ENCODE data around the gene KLF2. TPM values are rescaled to one million over a fixed set of nuclear protein-coding genes. Genes with fewer than 3 reads are reported as not detected.
"Not testable (repeated sequence)": the region's sequence is repeated elsewhere in the genome, so short reads cannot be mapped to it uniquely, and the experiment has no call there.

The KLF2 gene
- 199 TPM for polyA plus RNA-seq

GRCh38 chr19:16324384-16325160, at the start of gene KLF2:
TSS of gene KLF2 (plus strand) at chr19:16324826. CDS start at chr19:16324924, 98 bp downstream.
- H3K27ac Mint-ChIP-seq, result peak within 1 kb of the TSS; percentile 97 to 100 (median 100)

GRCh38 chr19:16280306-16280705, 44.3 kb upstream of the KLF2 start:
- Mint-ChIP-seq H3K4me3 (no peak overlapping the region), H3K27ac (peak overlapping the region in 1 of 3 donors; percentile 25), H3K36me3 (no peaks in the 10 kb centered on the region), H3K4me1 (peaks cover 14 to 21% (median 16%) of the 10 kb centered on the region in 3 donors), H3K9me3 (no peaks in the 10 kb centered on the region), H3K27me3 (no peaks in the 10 kb centered on the region)

More at GRCh38 chr19:16324384-16325160, at the start of gene KLF2:
- Mint-ChIP-seq H3K9me3 (peaks cover 0 to 2% (median 0%) of the 10 kb centered on the region in 3 donors), H3K4me1 (peaks cover 33 to 44% (median 36%) of the 10 kb centered on the region in 3 donors), H3K27me3 (no peaks in the 10 kb centered on the region), H3K36me3 (peaks cover 26% of the 10 kb centered on the region), H3K4me3 (peak within 1 kb of the TSS; percentile 83 to 100 (median 98))

- H3K9me3 Mint-ChIP-seq, result no peaks in the 10 kb centered on the region
- H3K4me1 Mint-ChIP-seq, result peaks cover 14 to 20% (median 19%) of the 10 kb centered on the region in 3 donors
- H3K4me3 Mint-ChIP-seq, result no peak overlapping the region
- H3K27me3 Mint-ChIP-seq, result peaks cover under 1% of the 10 kb centered on the region
- H3K27ac Mint-ChIP-seq, result no peak overlapping the region
- H3K36me3 Mint-ChIP-seq, result no peaks in the 10 kb centered on the region
These were observed 42.9 kb upstream of the KLF2 start for GRCh38 chr19:16281743-16282142.

- H3K9me3 Mint-ChIP-seq, result no peaks in the 10 kb centered on the region
- peak overlapping the region in 3 of 4 donors; percentile 59 to 91 (median 75) for H3K4me3 Mint-ChIP-seq
- peaks cover 4% of the 10 kb centered on the region for H3K27me3 Mint-ChIP-seq
- no peaks in the 10 kb centered on the region for H3K36me3 Mint-ChIP-seq
- peak overlapping the region; percentile 7 to 53 (median 28) for H3K27ac Mint-ChIP-seq
- H3K4me1 Mint-ChIP-seq, result peaks cover 14 to 23% (median 23%) of the 10 kb centered on the region in 3 donors
These were observed 41.2 kb upstream of the KLF2 start for GRCh38 chr19:16283210-16284061.

- Mint-ChIP-seq H3K27me3 (peaks cover 4% of the 10 kb centered on the region), H3K4me1 (peaks cover 14 to 23% (median 23%) of the 10 kb centered on the region in 3 donors), H3K4me3 (peak overlapping the region in 2 of 4 donors; percentile 59 to 91)
These were observed 40.1 kb upstream of the KLF2 start for GRCh38 chr19:16284505-16284904.

GRCh38 chr19:16285079-16285478, 39.5 kb upstream of the KLF2 start:
- H3K9me3 Mint-ChIP-seq, H3K27ac Mint-ChIP-seq, H3K27me3 Mint-ChIP-seq, H3K36me3 Mint-ChIP-seq: not testable (repeated sequence)
- Mint-ChIP-seq H3K4me3 (peak overlapping the region in 2 of 4 donors; percentile 63 to 91), H3K4me1 (peaks cover 14 to 23% (median 22%) of the 10 kb centered on the region in 3 donors)

More at GRCh38 chr19:16284505-16284904, 40.1 kb upstream of the KLF2 start:
- Mint-ChIP-seq H3K27ac (peak overlapping the region in 2 of 3 donors; percentile 28 to 65), H3K9me3 (peaks cover 0 to 2% (median 0%) of the 10 kb centered on the region in 3 donors), H3K36me3 (no peaks in the 10 kb centered on the region)

GRCh38 chr19:16285769-16286498, 38.7 kb upstream of the KLF2 start:
- H3K36me3 Mint-ChIP-seq, result no peaks in the 10 kb centered on the region
- peak overlapping the region in 1 of 3 donors; percentile 23 for H3K27ac Mint-ChIP-seq
- peak overlapping the region in 1 of 4 donors; percentile 23 for H3K4me3 Mint-ChIP-seq
- peaks cover 4% of the 10 kb centered on the region for H3K27me3 Mint-ChIP-seq
- H3K9me3 Mint-ChIP-seq, result peaks cover 0 to 2% (median 0%) of the 10 kb centered on the region in 3 donors
- peaks cover 14 to 21% (median 19%) of the 10 kb centered on the region in 3 donors for H3K4me1 Mint-ChIP-seq

GRCh38 chr19:16288544-16288943, 36.1 kb upstream of the KLF2 start:
- Mint-ChIP-seq H3K4me3 (no peak overlapping the region), H3K36me3 (no peaks in the 10 kb centered on the region), H3K27me3 (peaks cover 4% of the 10 kb centered on the region), H3K27ac (no peak overlapping the region), H3K9me3 (peaks cover 0 to 2% (median 0%) of the 10 kb centered on the region in 3 donors), H3K4me1 (peaks cover 11 to 14% (median 14%) of the 10 kb centered on the region in 3 donors)

- no peaks in the 10 kb centered on the region for H3K36me3 Mint-ChIP-seq
- H3K27ac Mint-ChIP-seq, result no peak overlapping the region
- H3K27me3 Mint-ChIP-seq, result peaks cover 4% of the 10 kb centered on the region
- H3K4me1 Mint-ChIP-seq, result peaks cover 1 to 9% (median 7%) of the 10 kb centered on the region in 3 donors
- no peak overlapping the region for H3K4me3 Mint-ChIP-seq
- peaks cover 0 to 2% (median 0%) of the 10 kb centered on the region in 3 donors for H3K9me3 Mint-ChIP-seq
These were observed 35.0 kb upstream of the KLF2 start for GRCh38 chr19:16289594-16289993.

- peaks cover 0 to 2% (median 0%) of the 10 kb centered on the region in 3 donors for H3K9me3 Mint-ChIP-seq
- no peak overlapping the region for H3K4me3 Mint-ChIP-seq
- no peak overlapping the region for H3K27ac Mint-ChIP-seq
- H3K27me3 Mint-ChIP-seq, result peaks cover 4% of the 10 kb centered on the region
- H3K4me1 Mint-ChIP-seq, result peaks cover 0 to 8% (median 6%) of the 10 kb centered on the region in 3 donors
- H3K36me3 Mint-ChIP-seq, result peaks cover 1% of the 10 kb centered on the region
These were observed 33.9 kb upstream of the KLF2 start for GRCh38 chr19:16290692-16291091.

GRCh38 chr19:16293118-16294091, 31.2 kb upstream of the KLF2 start:
- Mint-ChIP-seq H3K36me3 (peaks cover 3% of the 10 kb centered on the region), H3K4me1 (peaks cover 0 to 3% (median 0%) of the 10 kb centered on the region in 3 donors), H3K27ac (no peak overlapping the region), H3K4me3 (no peak overlapping the region), H3K27me3 (no peaks in the 10 kb centered on the region), H3K9me3 (peaks cover 0 to 2% (median 0%) of the 10 kb centered on the region in 3 donors)

GRCh38 chr19:16295057-16295456, 29.6 kb upstream of the KLF2 start:
- peaks cover 3% of the 10 kb centered on the region for H3K36me3 Mint-ChIP-seq
- H3K4me3 Mint-ChIP-seq, result no peak overlapping the region
- no peak overlapping the region for H3K27ac Mint-ChIP-seq
- no peaks in the 10 kb centered on the region for H3K9me3 Mint-ChIP-seq
- peaks cover 0 to 3% (median 0%) of the 10 kb centered on the region in 3 donors for H3K4me1 Mint-ChIP-seq
- H3K27me3 Mint-ChIP-seq, result no peaks in the 10 kb centered on the region

- Mint-ChIP-seq H3K9me3 (no peaks in the 10 kb centered on the region), H3K36me3 (peaks cover 3% of the 10 kb centered on the region), H3K27me3 (no peaks in the 10 kb centered on the region), H3K27ac (no peak overlapping the region), H3K4me1 (peaks cover 0 to 3% (median 0%) of the 10 kb centered on the region in 3 donors), H3K4me3 (no peak overlapping the region)
These were observed 27.9 kb upstream of the KLF2 start for GRCh38 chr19:16296713-16297112.

All from IgD-negative memory B cell (primary cell).